OCI-LY1 (cell line): ENCODE data around the gene IMPACT.

Experiments
- H2AFZ ChIP-seq: fragments of 200-600 bp; sonication (generic), shearing (Covaris generic); 2 replicates; pipeline ENCODE4 v1.6.0; 2014; ENCODE audit warnings: antibody characterized with exemption, mild to moderate bottlenecking, low read length
- H3F3A ChIP-seq: fragments of 200-600 bp; sonication (generic), shearing (Covaris generic); 2 replicates; pipeline ENCODE4 v1.6.0; 2014; ENCODE audit warnings: mild to moderate bottlenecking, antibody characterized with exemption, low read length, moderate library complexity; ENCODE audit not compliant: insufficient read depth
- H3K27ac ChIP-seq: fragments of 200-600 bp; sonication (generic); 2 replicates; pipeline ENCODE4 v1.5.1; 2014; ENCODE audit warnings: low read length, mixed run types, mild to moderate bottlenecking, low read depth; ENCODE audit not compliant: poor library complexity, severe bottlenecking
- H3K27me3 ChIP-seq: fragments of 200-600 bp; sonication (generic); 2 replicates; pipeline ENCODE4 v1.6.0; 2014; ENCODE audit warnings: antibody characterized with exemption, mild to moderate bottlenecking, low read length, moderate library complexity; ENCODE audit not compliant: insufficient read depth
- H3K36me3 ChIP-seq: fragments of 200-600 bp; sonication (generic); 2 replicates; pipeline ENCODE4 v1.6.1; 2014; ENCODE audit warnings: mild to moderate bottlenecking, antibody characterized with exemption, low read length, moderate library complexity, mixed read lengths; ENCODE audit not compliant: insufficient read depth
- H3K4me1 ChIP-seq: fragments of 200-600 bp; sonication (generic); 2 replicates; pipeline ENCODE4 v1.5.1; 2014; ENCODE audit warnings: mild to moderate bottlenecking, low read length, moderate library complexity; ENCODE audit not compliant: insufficient read depth, severe bottlenecking
- H3K4me2 ChIP-seq: fragments of 200-600 bp; sonication (generic), shearing (Covaris generic); 2 replicates; pipeline ENCODE4 v1.6.1; 2014; ENCODE audit warnings: low read length
- H3K4me3 ChIP-seq: fragments of 200-600 bp; sonication (generic); 2 replicates; pipeline ENCODE4 v1.5.1; 2014; ENCODE audit warnings: low read length, low read depth, mild to moderate bottlenecking, mixed read lengths; ENCODE audit not compliant: poor library complexity, severe bottlenecking
- H3K79me2 ChIP-seq: fragments of 200-600 bp; shearing (Covaris generic); 2 replicates; pipeline ENCODE4 v1.6.1; 2016; ENCODE audit warnings: mixed run types, low read length, mixed read lengths; ENCODE audit not compliant: insufficient read depth
- H3K9ac ChIP-seq: fragments of 200-600 bp; sonication (generic), shearing (Covaris generic); 2 replicates; pipeline ENCODE4 v1.6.1; 2014; ENCODE audit warnings: mild to moderate bottlenecking, low read length, mixed read lengths
- H3K9me2 ChIP-seq: fragments of 200-600 bp; sonication (generic), shearing (Covaris generic); 2 replicates; pipeline ENCODE4 v1.6.1; 2014; ENCODE audit warnings: low read depth, mild to moderate bottlenecking, low read length, mixed read lengths
- H3K9me3 ChIP-seq: fragments of 200-600 bp; shearing (Covaris generic); 2 replicates; pipeline ENCODE4 v1.6.1; 2014; ENCODE audit warnings: low read length, mixed read lengths
- H4K20me1 ChIP-seq: fragments of 200-600 bp; sonication (generic), shearing (Covaris generic); 2 replicates; pipeline ENCODE4 v1.6.0; 2016; ENCODE audit warnings: mild to moderate bottlenecking, low read length; ENCODE audit not compliant: insufficient read depth
- EZH2 ChIP-seq: fragments of 200-600 bp; sonication (generic), shearing (Covaris generic); IDR thresholded peaks from 2 replicates; pipeline ENCODE4 v1.8.0; 2017; ENCODE audit warnings: borderline replicate concordance, mixed run types, mild to moderate bottlenecking, antibody characterized with exemption, low read length, moderate library complexity, mixed read lengths
- TF ChIP-seq, protein P1 (sequence below): fragments of 200-600 bp; sonication (generic), shearing (Covaris generic); IDR thresholded peaks from 2 replicates; pipeline ENCODE4 v1.5.1; 2017; ENCODE audit warnings: mild to moderate bottlenecking, antibody characterized with exemption, low read length, moderate library complexity, mixed read lengths

IMPACT gene

DNA sequence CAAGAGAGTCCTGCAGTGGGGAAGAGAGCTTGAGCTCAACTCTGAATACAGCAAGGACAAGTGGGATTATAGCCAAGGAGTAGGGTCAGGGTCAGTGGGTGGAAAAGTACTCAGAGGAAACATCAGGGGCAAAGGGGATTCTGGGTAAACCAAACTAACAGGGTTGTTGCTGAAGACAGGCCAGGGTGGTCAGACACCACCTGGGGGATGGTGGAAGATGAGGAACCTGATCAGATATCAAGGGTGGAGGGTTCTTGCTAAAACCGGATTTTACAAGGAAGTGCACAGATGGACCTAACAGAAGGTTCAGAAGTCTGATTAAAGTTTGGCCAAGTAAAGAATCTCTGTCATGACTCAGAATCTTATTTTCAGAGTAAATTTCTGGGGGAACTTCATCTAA is 45.3 kb upstream of the IMPACT start:
- Histone ChIP-seq H3K9me2 (no peaks in the 10 kb centered on the region), H3K4me2 (no peak overlapping the region), H3F3A (no peaks in the 10 kb centered on the region), H2AFZ (no peak overlapping the region), H3K9ac (no peak overlapping the region), H3K27ac (no peak overlapping the region), H3K4me1 (no peaks in the 10 kb centered on the region), H4K20me1 (no peaks in the 10 kb centered on the region), H3K36me3 (no peaks in the 10 kb centered on the region), H3K4me3 (no peak overlapping the region), H3K27me3 (no peaks in the 10 kb centered on the region), H3K9me3 (no peaks in the 10 kb centered on the region), H3K79me2 (no peaks in the 10 kb centered on the region)
- TF ChIP-seq, protein P1, sequence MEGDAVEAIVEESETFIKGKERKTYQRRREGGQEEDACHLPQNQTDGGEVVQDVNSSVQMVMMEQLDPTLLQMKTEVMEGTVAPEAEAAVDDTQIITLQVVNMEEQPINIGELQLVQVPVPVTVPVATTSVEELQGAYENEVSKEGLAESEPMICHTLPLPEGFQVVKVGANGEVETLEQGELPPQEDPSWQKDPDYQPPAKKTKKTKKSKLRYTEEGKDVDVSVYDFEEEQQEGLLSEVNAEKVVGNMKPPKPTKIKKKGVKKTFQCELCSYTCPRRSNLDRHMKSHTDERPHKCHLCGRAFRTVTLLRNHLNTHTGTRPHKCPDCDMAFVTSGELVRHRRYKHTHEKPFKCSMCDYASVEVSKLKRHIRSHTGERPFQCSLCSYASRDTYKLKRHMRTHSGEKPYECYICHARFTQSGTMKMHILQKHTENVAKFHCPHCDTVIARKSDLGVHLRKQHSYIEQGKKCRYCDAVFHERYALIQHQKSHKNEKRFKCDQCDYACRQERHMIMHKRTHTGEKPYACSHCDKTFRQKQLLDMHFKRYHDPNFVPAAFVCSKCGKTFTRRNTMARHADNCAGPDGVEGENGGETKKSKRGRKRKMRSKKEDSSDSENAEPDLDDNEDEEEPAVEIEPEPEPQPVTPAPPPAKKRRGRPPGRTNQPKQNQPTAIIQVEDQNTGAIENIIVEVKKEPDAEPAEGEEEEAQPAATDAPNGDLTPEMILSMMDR: no peak
- no peak for TF ChIP-seq EZH2

DNA sequence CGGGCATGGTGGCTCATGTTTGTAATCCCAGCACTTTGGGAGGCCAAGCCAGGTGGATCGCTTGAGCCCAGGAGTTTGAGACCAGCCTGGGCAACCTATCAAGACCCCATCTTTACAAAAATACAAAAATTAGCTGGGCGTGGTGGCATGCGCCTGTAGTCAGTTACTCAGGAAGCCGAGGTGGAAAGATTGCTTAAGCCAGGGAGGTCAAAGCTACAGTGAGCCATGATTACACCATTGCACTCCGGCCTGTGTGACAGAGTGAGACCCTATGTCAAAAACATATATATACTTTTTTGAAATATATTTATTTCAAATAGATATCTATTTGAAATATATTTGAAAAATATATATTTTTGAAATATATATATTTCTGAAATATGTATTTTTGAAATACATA is 39.8 kb upstream of the IMPACT start:
- Histone ChIP-seq H3K79me2 (no peaks in the 10 kb centered on the region), H3K9me2 (no peaks in the 10 kb centered on the region), H3K9ac (no peak overlapping the region), H4K20me1 (no peaks in the 10 kb centered on the region), H2AFZ (no peak overlapping the region), H3K4me2 (no peak overlapping the region), H3F3A (no peaks in the 10 kb centered on the region), H3K27ac (no peak overlapping the region), H3K9me3 (no peaks in the 10 kb centered on the region), H3K4me3 (no peak overlapping the region), H3K36me3 (no peaks in the 10 kb centered on the region), H3K27me3 (no peaks in the 10 kb centered on the region), H3K4me1 (no peaks in the 10 kb centered on the region)
- no peak for TF ChIP-seq EZH2
- TF ChIP-seq, protein P1: no peak

DNA sequence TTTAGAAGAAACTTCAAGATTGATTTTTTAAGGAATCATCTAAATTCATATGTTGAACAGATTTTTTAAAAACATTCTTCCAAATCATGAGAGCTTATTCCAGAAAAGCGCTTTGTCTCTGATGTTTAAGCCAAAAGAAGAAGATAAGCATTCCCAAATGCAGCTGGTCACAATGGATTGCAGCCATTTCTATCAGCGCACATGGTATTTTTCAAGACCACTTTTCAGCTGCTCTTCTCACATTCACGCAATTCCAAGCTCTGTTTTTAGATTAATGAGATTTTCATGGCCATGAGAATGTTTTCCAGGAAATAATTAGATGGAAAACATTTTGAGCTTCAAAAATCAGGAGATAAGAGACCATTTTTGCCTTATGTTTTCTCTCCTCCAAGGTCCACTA is 37.5 kb upstream of the IMPACT start:
- Histone ChIP-seq H3K9ac (no peak overlapping the region), H4K20me1 (no peaks in the 10 kb centered on the region), H3K36me3 (no peaks in the 10 kb centered on the region), H3K4me1 (no peaks in the 10 kb centered on the region), H3K27me3 (no peaks in the 10 kb centered on the region), H3K4me3 (no peak overlapping the region), H2AFZ (no peak overlapping the region), H3K4me2 (no peak overlapping the region), H3K27ac (no peak overlapping the region), H3K79me2 (no peaks in the 10 kb centered on the region), H3K9me2 (no peaks in the 10 kb centered on the region), H3F3A (no peaks in the 10 kb centered on the region), H3K9me3 (no peaks in the 10 kb centered on the region)
- TF ChIP-seq, protein P1: no peak
- TF ChIP-seq EZH2: no peak
